Measurements from ENCODE around the gene CDH7.

The CDH7 gene

DNA sequence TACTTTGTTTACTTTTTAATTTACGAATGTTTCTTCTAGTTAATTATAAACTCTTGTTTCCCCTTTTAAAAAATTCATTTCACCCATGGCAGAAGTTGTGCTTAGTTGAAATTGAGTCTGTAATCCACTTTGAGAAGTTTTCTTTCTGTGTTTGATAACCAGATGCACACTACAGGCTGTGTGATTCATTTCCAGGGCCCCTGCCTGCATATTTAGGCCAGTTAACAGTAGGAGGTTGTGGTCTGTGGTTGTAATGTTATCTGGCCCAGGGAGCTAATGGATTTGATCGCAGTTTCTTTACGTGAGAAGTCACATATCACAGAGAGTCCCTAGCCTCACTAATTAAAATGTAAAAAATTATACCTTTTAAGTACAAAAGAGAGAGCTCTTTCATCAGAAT, 3.3 kb downstream of the CDH7 start:
- H3K27ac ChIP-seq = no peak overlapping the region
- no peak for TF ChIP-seq ZFX (IDR thresholded peaks at IDR 0.05)
- TF ChIP-seq, protein P1, sequence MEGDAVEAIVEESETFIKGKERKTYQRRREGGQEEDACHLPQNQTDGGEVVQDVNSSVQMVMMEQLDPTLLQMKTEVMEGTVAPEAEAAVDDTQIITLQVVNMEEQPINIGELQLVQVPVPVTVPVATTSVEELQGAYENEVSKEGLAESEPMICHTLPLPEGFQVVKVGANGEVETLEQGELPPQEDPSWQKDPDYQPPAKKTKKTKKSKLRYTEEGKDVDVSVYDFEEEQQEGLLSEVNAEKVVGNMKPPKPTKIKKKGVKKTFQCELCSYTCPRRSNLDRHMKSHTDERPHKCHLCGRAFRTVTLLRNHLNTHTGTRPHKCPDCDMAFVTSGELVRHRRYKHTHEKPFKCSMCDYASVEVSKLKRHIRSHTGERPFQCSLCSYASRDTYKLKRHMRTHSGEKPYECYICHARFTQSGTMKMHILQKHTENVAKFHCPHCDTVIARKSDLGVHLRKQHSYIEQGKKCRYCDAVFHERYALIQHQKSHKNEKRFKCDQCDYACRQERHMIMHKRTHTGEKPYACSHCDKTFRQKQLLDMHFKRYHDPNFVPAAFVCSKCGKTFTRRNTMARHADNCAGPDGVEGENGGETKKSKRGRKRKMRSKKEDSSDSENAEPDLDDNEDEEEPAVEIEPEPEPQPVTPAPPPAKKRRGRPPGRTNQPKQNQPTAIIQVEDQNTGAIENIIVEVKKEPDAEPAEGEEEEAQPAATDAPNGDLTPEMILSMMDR (conservative IDR thresholded peaks at IDR 0.05) = no peak

DNA sequence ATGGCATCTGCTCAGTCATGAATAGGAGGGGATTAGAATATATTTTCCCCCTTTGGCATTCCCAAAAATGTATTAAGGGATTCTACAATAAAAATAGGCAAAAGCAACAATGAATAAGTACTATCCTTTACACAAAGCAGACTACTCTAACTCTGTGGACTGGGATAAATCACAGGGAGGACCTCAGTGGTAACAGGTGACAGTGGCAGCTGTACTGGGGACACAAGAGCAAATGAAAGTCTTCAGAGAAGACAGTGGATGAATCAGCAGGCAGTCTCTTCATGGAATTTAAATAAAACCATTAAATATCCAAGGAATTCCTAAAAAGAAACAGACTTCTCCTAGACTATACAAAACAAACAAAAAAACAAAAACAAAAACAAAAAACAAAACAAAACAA, 4.8 kb downstream of the CDH7 start:
- TF ChIP-seq, protein P1 (conservative IDR thresholded peaks at IDR 0.05) = no peak
- no peak for TF ChIP-seq ZFX (IDR thresholded peaks at IDR 0.05)
- no peak overlapping the region for H3K27ac ChIP-seq

DNA sequence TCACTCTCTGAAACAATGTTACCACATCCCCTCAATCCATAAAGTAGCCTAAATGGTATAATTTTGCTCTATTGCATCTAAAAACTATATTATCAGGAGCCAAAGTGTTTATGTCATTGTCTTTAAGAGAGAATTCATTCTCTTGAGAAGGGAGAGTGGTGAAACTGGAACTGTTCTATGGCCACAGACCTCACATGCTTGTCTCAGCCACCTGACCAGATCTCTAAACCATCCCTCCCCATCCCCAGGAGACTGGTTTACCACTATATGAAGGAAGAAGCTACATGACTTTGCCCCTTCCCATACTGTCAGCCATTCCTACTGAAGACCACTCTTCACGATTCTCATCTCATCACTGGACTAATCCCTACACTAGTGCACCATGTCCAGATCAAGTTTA, 9.6 kb downstream of the CDH7 start:
- H3K27ac ChIP-seq = no peak overlapping the region
- no peak for TF ChIP-seq ZFX (IDR thresholded peaks at IDR 0.05)
- TF ChIP-seq, protein P1 (conservative IDR thresholded peaks at IDR 0.05) = no peak

DNA sequence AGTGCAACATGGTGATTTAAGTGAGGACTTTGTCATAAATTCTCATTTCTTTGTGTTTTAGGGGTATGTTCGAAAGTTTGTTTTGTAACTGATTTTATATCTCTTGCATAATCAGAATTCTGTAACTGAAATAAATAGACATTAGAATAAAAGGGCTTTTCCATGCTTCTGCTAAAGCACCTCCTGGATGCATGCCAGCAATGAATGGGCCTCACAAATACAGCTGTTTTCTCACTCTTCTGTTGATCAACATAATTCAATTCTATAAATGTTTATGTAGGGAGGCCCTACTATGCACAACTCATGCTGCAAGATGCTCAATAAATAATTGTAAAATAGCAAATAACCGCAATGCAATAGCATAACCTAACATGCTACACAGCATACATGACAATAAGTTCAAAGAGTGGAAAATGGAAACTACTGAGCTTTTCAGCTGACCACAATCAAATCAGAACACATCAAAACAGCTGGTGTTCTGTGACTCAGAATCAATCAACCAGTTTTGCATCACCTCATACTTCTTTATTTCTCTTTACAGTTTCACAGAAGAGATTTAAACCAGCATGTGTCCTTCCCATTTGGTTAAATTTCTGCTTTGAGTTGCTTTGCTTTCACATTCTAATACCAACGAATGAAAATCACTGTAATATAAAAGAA, 11.0 kb downstream of the CDH7 start:
- H3K27ac ChIP-seq = no peak overlapping the region
- TF ChIP-seq, protein P1 (conservative IDR thresholded peaks at IDR 0.05) = no peak
- TF ChIP-seq ZFX (IDR thresholded peaks at IDR 0.05) = no peak

DNA sequence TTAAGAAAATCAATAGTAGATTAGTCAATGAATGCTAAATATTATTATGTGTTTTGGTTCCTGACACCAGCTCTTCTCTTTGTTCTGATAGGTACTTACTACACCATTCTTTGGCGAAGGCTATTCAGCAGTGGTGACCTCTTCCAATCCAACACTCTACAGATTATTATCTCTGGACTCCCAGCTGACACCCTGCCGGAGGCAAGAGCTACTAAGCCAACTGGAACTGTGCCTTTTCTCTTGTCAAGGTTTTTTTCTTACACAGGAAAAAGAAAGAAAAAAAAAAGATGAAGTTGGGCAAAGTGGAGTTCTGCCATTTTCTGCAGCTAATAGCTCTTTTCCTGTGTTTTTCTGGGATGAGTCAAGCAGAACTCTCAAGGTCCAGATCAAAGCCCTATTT, 11.7 kb downstream of the CDH7 start:
- H3K27ac ChIP-seq = no peak overlapping the region

DNA sequence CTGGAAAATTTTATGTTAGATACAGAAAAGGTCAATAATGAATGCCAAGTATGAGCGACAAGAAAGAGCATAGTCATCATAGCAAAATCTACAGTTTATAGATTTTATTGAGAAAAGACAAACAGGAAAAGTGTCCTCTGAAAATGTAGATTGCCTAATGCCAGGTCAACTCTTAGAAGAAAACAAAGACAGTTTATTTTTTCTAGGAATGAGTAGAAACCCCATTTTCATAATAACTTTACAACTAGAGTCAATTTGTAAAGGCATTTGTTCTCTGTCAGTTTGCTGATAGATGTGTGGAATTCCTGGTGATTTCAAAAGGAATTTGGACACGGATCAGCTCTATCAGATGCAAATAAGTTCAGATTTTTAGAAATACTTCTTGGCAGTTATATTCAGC, 16.6 kb downstream of the CDH7 start:
- TF ChIP-seq ZFX (IDR thresholded peaks at IDR 0.05) = no peak
- TF ChIP-seq, protein P1 (conservative IDR thresholded peaks at IDR 0.05) = no peak
- no peak overlapping the region for H3K27ac ChIP-seq

More for the DNA sequence above, 11.7 kb downstream of the CDH7 start:
- TF ChIP-seq, protein P1 (conservative IDR thresholded peaks at IDR 0.05) = no peak
- TF ChIP-seq ZFX (IDR thresholded peaks at IDR 0.05) = no peak

DNA sequence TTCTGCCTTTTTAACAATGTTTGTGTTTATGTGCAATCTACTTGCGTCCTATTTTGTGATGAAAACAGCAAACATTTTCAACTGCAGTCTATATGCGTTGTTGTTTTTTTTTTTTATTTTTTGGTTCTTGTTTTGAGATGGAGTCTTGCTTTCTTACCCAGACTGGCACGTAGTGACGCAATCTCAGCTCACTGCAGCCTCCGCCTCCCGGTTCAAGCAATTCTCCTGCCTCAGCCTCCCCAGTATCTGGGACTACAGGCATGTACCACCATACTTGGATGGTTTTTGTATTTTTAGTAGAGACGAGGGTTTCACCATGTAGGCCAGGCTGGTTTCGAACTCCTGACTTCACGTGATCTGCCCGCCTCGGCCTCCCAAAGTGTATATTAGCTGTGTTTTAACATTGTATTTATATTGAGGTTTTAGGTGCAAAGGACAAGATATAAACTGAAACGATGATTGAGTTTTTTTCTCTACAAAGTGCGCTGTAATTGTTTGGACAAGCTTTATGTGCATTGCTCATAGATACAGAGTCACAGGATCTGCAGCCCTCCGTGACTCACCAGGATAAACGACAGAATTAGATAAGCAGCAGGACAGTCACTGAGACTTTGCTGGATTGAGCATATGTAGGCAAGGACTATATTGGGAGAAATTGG, 17.4 kb downstream of the CDH7 start:
- no peak for TF ChIP-seq ZFX (IDR thresholded peaks at IDR 0.05)
- TF ChIP-seq, protein P1 (conservative IDR thresholded peaks at IDR 0.05) = no peak
- H3K27ac ChIP-seq = no peak overlapping the region

All from C4-2B (cell line).